ENCODE measurements around the gene TLR1.
"Not testable (repeated sequence)": the region's sequence is repeated elsewhere in the genome, so short reads cannot be mapped to it uniquely, and the experiment has no call there.

TLR1 gene

GRCh38 chr4:38804654-38805295 is at the start of gene TLR1:
Gene TLR1, minus strand, starts transcription at chr4:38804791. Its CDS starts 5,960 bp downstream, at chr4:38798831.
- DNase-seq = peak in 1 of 2 donors; percentile 74

GRCh38 chr4:38846015-38846414 is 41.4 kb upstream of the TLR1 start:
- DNase-seq = no peak

- no peak for DNase-seq
Measured at GRCh38 chr4:38842994-38843393, 38.4 kb upstream of the TLR1 start.

GRCh38 chr4:38837849-38838248 is 33.3 kb upstream of the TLR1 start:
- DNase-seq = peak in 1 of 2 donors; percentile 91

- no peak for DNase-seq
Measured at GRCh38 chr4:38837334-38837733, 32.7 kb upstream of the TLR1 start.

GRCh38 chr4:38834570-38834969 is 30.0 kb upstream of the TLR1 start:
- no peak for DNase-seq

GRCh38 chr4:38832624-38833528 is 28.3 kb upstream of the TLR1 start:
- no peak for DNase-seq

- no peak for DNase-seq
Measured at GRCh38 chr4:38832206-38832605, 27.6 kb upstream of the TLR1 start.

- no peak for DNase-seq
Measured at GRCh38 chr4:38831653-38832052, 27.1 kb upstream of the TLR1 start.

GRCh38 chr4:38829237-38829636 is 24.6 kb upstream of the TLR1 start:
- DNase-seq = no peak

GRCh38 chr4:38823766-38824165 is 19.2 kb upstream of the TLR1 start:
- no peak for DNase-seq

GRCh38 chr4:38822748-38823303 is 18.2 kb upstream of the TLR1 start:
- no peak for DNase-seq

GRCh38 chr4:38821739-38822138 is 17.1 kb upstream of the TLR1 start:
- no peak for DNase-seq

GRCh38 chr4:38820329-38821061 is 15.9 kb upstream of the TLR1 start:
- no peak for DNase-seq

GRCh38 chr4:38819569-38819968 is 15.0 kb upstream of the TLR1 start:
- DNase-seq = no peak

GRCh38 chr4:38818441-38818976 is 13.9 kb upstream of the TLR1 start:
- DNase-seq = no peak

GRCh38 chr4:38815885-38816782 is 11.5 kb upstream of the TLR1 start:
- peak in 1 of 2 donors; percentile 95 for DNase-seq

GRCh38 chr4:38814386-38814785 is 9.8 kb upstream of the TLR1 start:
- no peak for DNase-seq

- DNase-seq = no peak
Measured at GRCh38 chr4:38811297-38811696, 6.7 kb upstream of the TLR1 start.

- DNase-seq = not testable (repeated sequence)
Measured at GRCh38 chr4:38807462-38807861, 2.9 kb upstream of the TLR1 start.

GRCh38 chr4:38806251-38806650 is 1.7 kb upstream of the TLR1 start:
- DNase-seq = not testable (repeated sequence)
